Liver (tissue), 3 donors: ENCODE data around the gene NLRC5.

Source experiments
- CTCF ChIP-seq: fragments of 150-350 bp; IDR thresholded peaks from 2 replicates; pipeline ENCODE4 v1.5.1; 2017; ENCODE audit warnings: improper control_type of control experiment, low read depth, low read length; ENCODE audit not compliant: missing input control
- JUND ChIP-seq, 2 donors: IDR thresholded peaks; 2 replicates each; pipeline ENCODE4 v1.6.1; 2016; ENCODE audit warnings: antibody characterized with exemption in 2 of 2
- MAX ChIP-seq: IDR thresholded peaks from 2 replicates; pipeline ENCODE4 v1.6.1; 2016; ENCODE audit warnings: antibody characterized with exemption
- RAD21 ChIP-seq, 2 donors: IDR thresholded peaks; 2 replicates each; pipeline ENCODE4 v1.6.1; 2016; ENCODE audit warnings: antibody characterized with exemption in 2 of 2, mild to moderate bottlenecking in 2 of 2
- REST ChIP-seq: IDR thresholded peaks from 2 replicates; pipeline ENCODE4 v1.6.1; 2016; ENCODE audit warnings: antibody characterized with exemption, mild to moderate bottlenecking
- YY1 ChIP-seq: IDR thresholded peaks from 2 replicates; pipeline ENCODE4 v1.6.1; 2016; ENCODE audit warnings: antibody characterized with exemption, mild to moderate bottlenecking
- donor health status: healthy.
- donor health status: healthy.

- TF ChIP-seq CTCF, result no peak
- TF ChIP-seq MAX, result no peak
- TF ChIP-seq REST, result no peak
- TF ChIP-seq JUND (IDR thresholded peaks at IDR 0.05), result no peak
- no peak for TF ChIP-seq RAD21 (IDR thresholded peaks at IDR 0.05)
- TF ChIP-seq YY1, result no peak
These were observed 18.2 kb downstream of the NLRC5 start for GRCh38 chr16:57007530-57007929.
